Lung (tissue), 12 donors: Measurements from ENCODE around the gene PLCH1. TPM values are rescaled to one million over a fixed set of nuclear protein-coding genes. Genes with fewer than 3 reads are reported as not detected.

Experiments
- ATAC-seq: fragments of 200-7000 bp; cut with Tn5 transposase; one replicate; pipeline ENCODE4 v1.9.1; 2020; ENCODE audit warnings: moderate number of reproducible peaks; ENCODE audit not compliant: insufficient read depth, low FRiP score
- DNase-seq, 3 donors: peaks; one replicate each; pipeline ENCODE4 v3.0.0-alpha.2; 2013 to 2017
- H3K27ac ChIP-seq, 2 donors: one replicate each; pipeline ENCODE4 v1.5.1; 2013; ENCODE audit warnings: mild to moderate bottlenecking in 2 of 2, moderate library complexity in 2 of 2, control low read depth in 1 of 2, inconsistent platforms in 1 of 2, low read depth in 1 of 2, low read length in 1 of 2
- H3K27me3 ChIP-seq, 3 donors: one replicate each; pipeline ENCODE4 v1.5.1; 2013; ENCODE audit warnings: low read length in 2 of 3; ENCODE audit not compliant: control insufficient read depth in 3 of 3, insufficient read depth in 3 of 3
- H3K36me3 ChIP-seq, 4 donors: one replicate each; pipeline ENCODE4 v1.5.1; 2013; ENCODE audit warnings: low read length in 4 of 4, mild to moderate bottlenecking in 1 of 4, moderate library complexity in 1 of 4; ENCODE audit not compliant: control insufficient read depth in 4 of 4, insufficient read depth in 4 of 4
- H3K4me1 ChIP-seq, 5 donors: one replicate each; pipeline ENCODE4 v1.5.1; 2013; ENCODE audit warnings: low read length in 5 of 5, mild to moderate bottlenecking in 2 of 5, moderate library complexity in 1 of 5; ENCODE audit not compliant: control insufficient read depth in 5 of 5, insufficient read depth in 5 of 5
- H3K4me3 ChIP-seq: one replicate; pipeline ENCODE4 v1.5.1; 2013; ENCODE audit warnings: mild to moderate bottlenecking, control low read depth, moderate library complexity
- H3K9ac ChIP-seq, 2 donors: one replicate each; pipeline ENCODE4 v1.5.1; 2013; ENCODE audit warnings: low read length in 2 of 2, control low read depth in 1 of 2; ENCODE audit not compliant: insufficient read depth in 1 of 2
- H3K9me3 ChIP-seq, 4 donors: one replicate each; pipeline ENCODE4 v1.5.1; 2013; ENCODE audit warnings: low read length in 3 of 4, mild to moderate bottlenecking in 1 of 4, moderate library complexity in 1 of 4; ENCODE audit not compliant: control insufficient read depth in 4 of 4, insufficient read depth in 3 of 4
- WGBS, 2 donors: extraction: QIAGEN DNeasy Blood & Tissue Kit; methylation state at CpG; one replicate each; pipeline ENCODE4 v1.1.7; 2013; 5-methylcytosine and 5-hydroxymethylcytosine counted together
- polyA plus RNA-seq, 2 donors: library from polyadenylated mRNA; stranded (reverse); fragments of 200-250 nt; gene quantifications; one replicate each; pipeline ENCODE4 v1.2.1, GENCODE V29; 2013
- total RNA-seq, 2 donors: library from RNA; depleted of rRNA in 1 of 2; stranded (reverse); fragments of >200 nt in 1 of 2; gene quantifications; one replicate each; pipeline ENCODE4 v1.2.1, GENCODE V29; 2014 to 2021
- TF ChIP-seq, protein P1 (sequence below): IDR thresholded peaks from 2 replicates; pipeline ENCODE4 v1.5.1; 2012; ENCODE audit warnings: mild to moderate bottlenecking; ENCODE audit errors: control extremely low read depth, extremely low read depth
- donor health status: control.
- donor health status: control.
- donor health status: Bipolar disorder and iron deficiency.
- donor health status: healthy.
- donor health status: DM: yes; HTN: yes; CAD: no.

The PLCH1 gene
- total and polyA plus RNA-seq, 4 donors, result 2.5 to 22.8 (median 9.1) TPM

DNA sequence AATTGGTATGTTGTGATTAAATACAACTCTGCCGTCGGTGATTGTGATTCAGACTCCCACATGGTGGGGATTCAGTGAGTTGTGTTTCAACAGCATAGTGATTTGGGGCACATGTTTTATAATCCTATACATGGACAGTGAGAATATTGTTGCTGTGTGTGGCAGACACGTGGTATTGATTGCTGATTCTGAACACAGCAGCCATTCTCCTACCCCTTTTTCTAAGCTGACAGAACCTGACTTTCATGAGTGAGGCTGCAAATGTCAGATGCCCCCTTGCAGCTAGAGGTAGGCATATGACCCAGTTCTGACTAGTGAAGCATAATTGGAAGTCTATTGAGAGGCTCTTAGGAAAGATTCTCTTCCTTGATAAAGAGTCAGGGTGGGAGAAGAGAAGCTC is 296.3 kb downstream of the PLCH1 start:
- peaks cover 0 to 2% (median 0%) of the 10 kb centered on the region in 4 donors for H3K36me3 ChIP-seq
- no peak overlapping the region for H3K4me3 ChIP-seq
- H3K27me3 ChIP-seq, result no peaks in the 10 kb centered on the region
- H3K9me3 ChIP-seq, result no peaks in the 10 kb centered on the region
- no peak for DNase-seq
- H3K27ac ChIP-seq, result no peak overlapping the region
- no peaks in the 10 kb centered on the region for H3K4me1 ChIP-seq
- TF ChIP-seq, protein P1, sequence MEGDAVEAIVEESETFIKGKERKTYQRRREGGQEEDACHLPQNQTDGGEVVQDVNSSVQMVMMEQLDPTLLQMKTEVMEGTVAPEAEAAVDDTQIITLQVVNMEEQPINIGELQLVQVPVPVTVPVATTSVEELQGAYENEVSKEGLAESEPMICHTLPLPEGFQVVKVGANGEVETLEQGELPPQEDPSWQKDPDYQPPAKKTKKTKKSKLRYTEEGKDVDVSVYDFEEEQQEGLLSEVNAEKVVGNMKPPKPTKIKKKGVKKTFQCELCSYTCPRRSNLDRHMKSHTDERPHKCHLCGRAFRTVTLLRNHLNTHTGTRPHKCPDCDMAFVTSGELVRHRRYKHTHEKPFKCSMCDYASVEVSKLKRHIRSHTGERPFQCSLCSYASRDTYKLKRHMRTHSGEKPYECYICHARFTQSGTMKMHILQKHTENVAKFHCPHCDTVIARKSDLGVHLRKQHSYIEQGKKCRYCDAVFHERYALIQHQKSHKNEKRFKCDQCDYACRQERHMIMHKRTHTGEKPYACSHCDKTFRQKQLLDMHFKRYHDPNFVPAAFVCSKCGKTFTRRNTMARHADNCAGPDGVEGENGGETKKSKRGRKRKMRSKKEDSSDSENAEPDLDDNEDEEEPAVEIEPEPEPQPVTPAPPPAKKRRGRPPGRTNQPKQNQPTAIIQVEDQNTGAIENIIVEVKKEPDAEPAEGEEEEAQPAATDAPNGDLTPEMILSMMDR, result no peak
- no peak overlapping the region for H3K9ac ChIP-seq
- ATAC-seq, result no peak
- WGBS, 2 donors, result 77 to 85% methylated on average over 3 of the region's 3 CpGs

GRCh38 chr3:155446366-155446765 is 298.5 kb downstream of the PLCH1 start:
- H3K9me3 ChIP-seq, result no peaks in the 10 kb centered on the region
- H3K36me3 ChIP-seq, result peaks cover 0 to 2% (median 0%) of the 10 kb centered on the region in 4 donors
- H3K4me1 ChIP-seq, result no peaks in the 10 kb centered on the region
- no peak overlapping the region for H3K9ac ChIP-seq
- WGBS, 2 donors, result 93 to 95% methylated on average over 2 of the region's 2 CpGs
- TF ChIP-seq, protein P1, result no peak
- no peak overlapping the region for H3K27ac ChIP-seq
- ATAC-seq, result no peak
- no peaks in the 10 kb centered on the region for H3K27me3 ChIP-seq
- DNase-seq, result no peak
- no peak overlapping the region for H3K4me3 ChIP-seq

- TF ChIP-seq, protein P1, result no peak
- Histone ChIP-seq H3K9ac (no peak overlapping the region), H3K27ac (no peak overlapping the region), H3K4me3 (no peak overlapping the region), H3K27me3 (no peaks in the 10 kb centered on the region), H3K36me3 (peaks cover 0 to 2% (median 0%) of the 10 kb centered on the region in 4 donors), H3K9me3 (no peaks in the 10 kb centered on the region), H3K4me1 (no peaks in the 10 kb centered on the region)
- no peak for DNase-seq
- no peak for ATAC-seq
- WGBS, 2 donors, result 94 to 97% methylated on average over 4 of the region's 4 CpGs
These were observed 300.1 kb downstream of the PLCH1 start for GRCh38 chr3:155444771-155445170.

DNA sequence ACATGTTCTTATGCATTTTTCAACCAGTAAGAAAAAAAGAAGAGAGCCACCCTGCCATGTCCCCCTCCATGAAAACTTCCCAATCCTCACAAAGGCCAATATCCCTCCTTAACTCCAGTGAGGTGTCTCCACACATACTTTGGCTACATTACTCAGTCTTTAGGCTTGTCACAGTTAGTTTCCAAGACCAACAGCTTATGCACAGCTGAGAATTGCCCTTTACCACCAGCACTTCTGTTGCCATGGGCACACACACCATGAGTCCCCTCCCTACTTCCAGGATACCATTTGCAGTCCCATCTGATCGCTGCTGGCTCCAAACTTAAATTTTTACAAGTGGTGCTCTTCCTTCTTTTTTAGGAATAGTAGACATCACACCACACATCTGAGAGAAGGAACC is 301.1 kb downstream of the PLCH1 start:
- 79 to 88% methylated on average over 1 of the region's 1 CpG for WGBS, 2 donors
- no peaks in the 10 kb centered on the region for H3K9me3 ChIP-seq
- ATAC-seq, result no peak
- no peak overlapping the region for H3K4me3 ChIP-seq
- no peaks in the 10 kb centered on the region for H3K4me1 ChIP-seq
- H3K36me3 ChIP-seq, result no peaks in the 10 kb centered on the region
- TF ChIP-seq, protein P1, result no peak
- H3K9ac ChIP-seq, result no peak overlapping the region
- H3K27ac ChIP-seq, result no peak overlapping the region
- no peak for DNase-seq
- H3K27me3 ChIP-seq, result no peaks in the 10 kb centered on the region
